Right ventricle myocardium superior (tissue), 1 donor: ENCODE data around the gene BHLHE23. TPM values are rescaled to one million over a fixed set of nuclear protein-coding genes. Genes with fewer than 3 reads are reported as not detected.
"Not testable (repeated sequence)": the region's sequence is repeated elsewhere in the genome, so short reads cannot be mapped to it uniquely, and the experiment has no call there.

Source experiments
- ATAC-seq: fragments of 200-7000 bp; cut with Tn5 transposase; one replicate; pipeline ENCODE4 v1.9.1; 2020; ENCODE audit warnings: mild to moderate bottlenecking; ENCODE audit not compliant: poor library complexity
- DNase-seq: peaks from one replicate; pipeline ENCODE4 v3.0.0-alpha.2; 2020
- intact Hi-C: fragments of 100-400 bp; cut with DNase I; formaldehyde crosslinking; loops from one replicate; pipeline ENCODE4 v1.11.2; 2022
- total RNA-seq: library from RNA; stranded (reverse); fragmentation: NEBNext Ultra II Directional; extraction: Animal tissue kit (Norgen Biotek cat#: 25700); gene quantifications from one replicate; pipeline ENCODE4 v1.2.1, GENCODE V29; 2021
- donor health status: DM: no; HTN: yes; CAD: no; lungs with severe emphysema.

Gene BHLHE23
- total RNA-seq, 1 donor from 2014 or later, result not detected

GRCh38 chr20:62969179-62969760 lies 37.5 kb downstream of the BHLHE23 start:
- DNase-seq (no peak), ATAC-seq (no peak)
- intact Hi-C loops, result no loop called here

GRCh38 chr20:62968378-62969178 lies 38.2 kb downstream of the BHLHE23 start:
- intact Hi-C loops, result no loop called here
- no peak for ATAC-seq
- no peak for DNase-seq

GRCh38 chr20:62967628-62968351 lies 39.0 kb downstream of the BHLHE23 start:
- DNase-seq (no peak), ATAC-seq (no peak)
- intact Hi-C loops, result no loop called here

GRCh38 chr20:62967149-62967501 lies 39.6 kb downstream of the BHLHE23 start:
- DNase-seq (no peak), ATAC-seq (no peak)
- intact Hi-C loops, result no loop called here

GRCh38 chr20:62966212-62967148 lies 40.3 kb downstream of the BHLHE23 start:
- ATAC-seq (no peak), DNase-seq (no peak)
- intact Hi-C loops, result no loop called here

GRCh38 chr20:62965363-62965771 lies 41.4 kb downstream of the BHLHE23 start:
- intact Hi-C loops, result no loop called here
- DNase-seq, result no peak
- ATAC-seq, result no peak

GRCh38 chr20:62964700-62965099 lies 42.1 kb downstream of the BHLHE23 start:
- intact Hi-C loops, result no loop called here
- ATAC-seq (no peak), DNase-seq (no peak)

GRCh38 chr20:62963614-62964397 lies 43.0 kb downstream of the BHLHE23 start:
- ATAC-seq, result no peak
- intact Hi-C loops, result no loop called here

GRCh38 chr20:62962891-62963613 lies 43.7 kb downstream of the BHLHE23 start:
- no peak for DNase-seq

More at GRCh38 chr20:62963614-62964397, 43.0 kb downstream of the BHLHE23 start:
- no peak for DNase-seq

GRCh38 chr20:62962221-62962879 lies 44.4 kb downstream of the BHLHE23 start:
- no peak for ATAC-seq
- intact Hi-C loops, result no loop called here
- DNase-seq, result no peak

More at GRCh38 chr20:62962891-62963613, 43.7 kb downstream of the BHLHE23 start:
- no peak for ATAC-seq
- intact Hi-C loops, result no loop called here

- ATAC-seq, result no peak
- intact Hi-C loops, result no loop called here
- no peak for DNase-seq
Measured at GRCh38 chr20:62961799-62962198, 45.0 kb downstream of the BHLHE23 start.

GRCh38 chr20:62961310-62961783 lies 45.4 kb downstream of the BHLHE23 start:
- DNase-seq, result no peak
- intact Hi-C loops, result no loop called here
- no peak for ATAC-seq

- DNase-seq, ATAC-seq, intact Hi-C loops: not testable (repeated sequence)
Measured at GRCh38 chr20:62960446-62961309, 46.1 kb downstream of the BHLHE23 start.

GRCh38 chr20:62959998-62960436 lies 46.7 kb downstream of the BHLHE23 start:
- intact Hi-C loops, result no loop called here
- ATAC-seq (no peak), DNase-seq (no peak)

- DNase-seq, result no peak
- ATAC-seq, result no peak
- intact Hi-C loops, result no loop called here
Measured at GRCh38 chr20:62959101-62959971, 47.4 kb downstream of the BHLHE23 start.
